Head of caudate nucleus (tissue), 42 donors: Measurements from ENCODE around the gene GAP43.

Experiments used
- DNase-seq, 42 donors: peaks; one replicate each; pipeline versions ENCODE4 v3.0.0 to v3.0.0-alpha.2; 2020 to 2021; ENCODE audit warnings: mixed read lengths in 7 of 42
- intact Hi-C: fragments of 100-400 bp; cut with DNase I; formaldehyde crosslinking; loops from one replicate; pipeline ENCODE4 v1.15.0; 2022

Gene GAP43

DNA sequence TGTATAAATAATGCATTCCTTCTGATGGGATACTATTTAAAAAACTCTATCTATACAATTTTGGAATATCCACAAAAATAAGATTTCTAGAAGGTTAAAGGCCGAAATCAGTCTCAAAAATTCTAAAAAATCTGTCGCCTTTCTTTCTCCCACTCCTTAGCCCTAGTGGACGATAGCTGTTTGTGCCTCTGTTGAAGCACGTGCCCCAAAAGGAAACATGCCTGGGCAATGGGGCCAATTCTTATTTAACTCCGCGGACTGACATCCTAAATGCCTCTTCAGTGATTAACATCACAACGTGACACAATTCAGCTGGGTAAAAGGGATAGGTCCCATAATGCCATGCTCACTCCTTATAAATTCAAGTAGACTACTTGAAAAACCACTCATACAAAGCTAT, 65.1 kb downstream of the GAP43 start:
- no peak for DNase-seq
- intact Hi-C loops, result no loop called here

DNA sequence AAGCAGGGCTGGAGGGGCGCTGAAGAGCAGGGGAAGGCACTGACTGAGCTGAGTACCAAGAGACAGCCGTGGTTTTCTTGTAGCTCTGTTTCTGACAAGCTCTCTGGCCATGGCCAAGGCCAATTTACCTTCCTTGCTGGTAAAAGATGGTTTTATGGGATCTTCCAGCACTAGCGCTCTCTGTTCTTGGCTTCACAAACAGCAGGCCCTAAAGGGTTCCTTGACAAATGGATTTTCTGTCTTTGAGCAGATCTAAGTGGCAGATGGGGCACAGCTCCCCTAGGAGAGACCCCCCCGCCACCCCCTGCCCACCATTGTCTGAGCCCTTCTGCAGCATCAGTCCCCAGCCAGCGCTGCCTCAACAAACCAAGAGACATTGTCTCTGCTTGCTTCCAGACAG, 66.6 kb downstream of the GAP43 start:
- intact Hi-C loops, result loop anchor here (5.0 kb wide), 2 partner anchors 92 to 473 kb away; no protein-coding TSS in a partner anchor
- DNase-seq, result no peak

DNA sequence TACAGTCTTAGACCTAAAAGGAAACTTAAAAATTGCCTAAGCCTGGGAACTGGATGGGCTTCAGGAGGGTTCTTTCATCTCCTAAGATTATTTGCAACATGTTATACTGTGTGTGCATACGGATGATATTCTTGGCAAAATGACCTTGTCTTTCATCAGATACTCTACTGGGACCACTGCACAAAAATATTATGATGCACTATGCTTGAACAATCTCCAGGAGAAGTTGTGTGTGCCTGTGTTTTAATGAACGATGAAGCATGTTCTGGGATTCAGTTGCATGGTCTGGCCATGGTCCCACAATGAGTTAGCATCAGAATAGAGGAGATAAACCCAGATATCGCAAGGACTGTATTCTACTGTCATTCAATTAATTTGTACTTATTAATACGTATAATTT, 68.7 kb downstream of the GAP43 start:
- intact Hi-C loops, result loop anchor here (5.0 kb wide), 2 partner anchors 90 to 475 kb away; no protein-coding TSS in a partner anchor
- DNase-seq, result no peak

DNA sequence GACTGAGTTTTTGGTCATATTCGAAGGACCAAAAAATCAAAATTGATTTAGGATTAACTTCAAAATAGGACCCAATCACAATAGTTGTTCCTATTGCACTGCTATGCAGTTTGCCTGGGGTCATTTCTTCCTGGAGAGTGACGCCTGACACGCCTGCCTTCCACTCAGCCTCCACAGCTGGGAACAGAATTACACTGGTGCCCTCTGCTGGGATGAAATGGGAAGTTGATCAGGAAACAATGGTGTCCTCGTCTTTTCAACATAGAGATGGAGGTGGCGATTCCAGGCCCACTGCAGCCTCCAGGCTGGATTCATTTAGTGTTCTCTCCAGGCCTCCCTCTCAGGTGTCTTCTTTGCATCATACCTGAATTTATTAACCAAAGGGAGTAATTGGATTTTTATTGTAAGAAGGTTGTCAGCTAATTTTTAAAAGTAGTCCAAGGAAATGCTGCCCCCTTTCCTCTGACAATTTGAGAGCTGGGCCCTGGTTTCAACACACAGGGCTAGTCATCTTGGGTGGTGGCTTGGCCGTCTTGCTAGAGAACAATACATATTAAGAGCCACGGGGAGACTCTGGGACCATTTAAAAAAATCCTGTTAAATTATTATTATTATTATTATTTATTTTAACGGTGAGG, 69.7 kb downstream of the GAP43 start:
- DNase-seq, result peak; percentile 38 to 92 (median 80)
- intact Hi-C loops, result loop anchor here (5.0 kb wide), 2 partner anchors 89 to 476 kb away; no protein-coding TSS in a partner anchor

DNA sequence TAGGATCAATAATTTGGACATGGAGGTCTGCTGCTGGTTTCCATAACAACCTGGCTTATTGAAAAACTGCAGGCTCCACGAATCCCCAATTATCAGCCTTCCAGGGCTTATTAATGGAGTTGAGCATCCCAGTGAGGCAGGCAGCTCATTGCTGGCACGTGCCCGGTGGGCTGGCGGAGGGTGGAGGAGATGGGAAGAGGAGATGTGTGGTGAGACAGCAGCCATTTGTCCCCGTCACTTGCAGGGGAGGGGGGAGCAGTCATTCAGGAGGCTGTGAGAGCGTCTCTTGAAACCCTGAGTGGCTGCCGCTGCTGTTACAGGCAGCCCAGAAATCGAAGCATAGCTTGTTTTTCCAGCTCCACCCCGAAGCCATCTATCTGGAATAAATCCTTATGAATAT, 70.6 kb downstream of the GAP43 start:
- intact Hi-C loops, result loop anchor here (5.0 kb wide), 2 partner anchors 88 to 477 kb away; no protein-coding TSS in a partner anchor
- peak; percentile 27 to 80 (median 58) for DNase-seq

DNA sequence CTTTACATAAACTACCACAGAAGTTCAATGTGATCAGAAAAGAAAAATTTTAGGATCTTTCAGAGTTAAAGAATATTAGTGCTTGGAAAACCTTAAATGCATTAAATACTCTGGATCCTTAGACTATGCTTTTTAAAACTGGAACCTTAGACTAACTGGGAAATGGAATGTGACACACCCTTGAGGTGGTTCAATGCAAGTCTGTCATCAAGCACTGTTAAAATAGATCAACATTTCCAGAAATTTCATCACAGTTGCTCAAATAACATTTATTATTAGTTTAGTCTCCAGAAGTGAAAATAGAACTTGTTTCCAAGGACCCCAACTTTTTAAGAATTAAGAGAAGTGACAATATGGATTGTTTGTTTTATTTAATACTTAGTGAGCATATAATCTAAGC, 71.8 kb downstream of the GAP43 start:
- intact Hi-C loops, result no loop called here
- no peak for DNase-seq

DNA sequence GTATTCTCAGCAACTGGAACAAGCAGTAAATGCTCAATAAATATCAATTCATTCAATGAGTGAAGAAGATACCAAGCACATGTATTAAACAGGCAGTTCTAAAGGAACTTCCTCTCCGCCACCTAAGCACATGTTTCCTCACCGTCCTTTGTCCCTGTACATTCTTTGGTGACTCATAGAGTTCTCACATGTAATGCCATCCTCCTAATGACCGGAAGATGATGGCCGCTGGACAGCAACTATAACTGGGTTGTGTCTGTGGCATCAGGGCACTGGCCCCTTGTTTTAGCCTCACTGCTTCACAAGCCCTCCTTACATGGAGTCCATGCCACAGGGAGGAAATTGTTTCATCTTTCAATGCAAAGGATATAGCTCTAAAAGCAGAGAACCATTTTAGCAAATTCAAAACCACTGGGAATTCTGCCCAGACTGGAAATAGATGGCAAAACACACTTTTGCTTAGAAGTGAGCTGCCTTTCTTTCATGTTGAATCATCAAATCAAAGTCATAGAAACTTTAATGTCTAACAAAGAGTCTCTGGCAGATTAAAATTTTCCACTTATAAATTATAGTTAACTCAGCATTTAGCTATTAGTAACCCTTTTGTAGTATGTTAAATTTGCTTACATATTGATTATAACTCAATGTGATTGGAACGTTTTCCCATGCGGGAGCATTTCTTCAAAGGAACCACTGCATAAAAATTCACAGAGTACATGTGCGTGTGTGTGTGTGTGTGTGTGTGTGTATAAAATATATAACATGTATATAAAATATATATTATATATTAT, 74.1 kb downstream of the GAP43 start:
- intact Hi-C loops, result no loop called here
- DNase-seq, result no peak

DNA sequence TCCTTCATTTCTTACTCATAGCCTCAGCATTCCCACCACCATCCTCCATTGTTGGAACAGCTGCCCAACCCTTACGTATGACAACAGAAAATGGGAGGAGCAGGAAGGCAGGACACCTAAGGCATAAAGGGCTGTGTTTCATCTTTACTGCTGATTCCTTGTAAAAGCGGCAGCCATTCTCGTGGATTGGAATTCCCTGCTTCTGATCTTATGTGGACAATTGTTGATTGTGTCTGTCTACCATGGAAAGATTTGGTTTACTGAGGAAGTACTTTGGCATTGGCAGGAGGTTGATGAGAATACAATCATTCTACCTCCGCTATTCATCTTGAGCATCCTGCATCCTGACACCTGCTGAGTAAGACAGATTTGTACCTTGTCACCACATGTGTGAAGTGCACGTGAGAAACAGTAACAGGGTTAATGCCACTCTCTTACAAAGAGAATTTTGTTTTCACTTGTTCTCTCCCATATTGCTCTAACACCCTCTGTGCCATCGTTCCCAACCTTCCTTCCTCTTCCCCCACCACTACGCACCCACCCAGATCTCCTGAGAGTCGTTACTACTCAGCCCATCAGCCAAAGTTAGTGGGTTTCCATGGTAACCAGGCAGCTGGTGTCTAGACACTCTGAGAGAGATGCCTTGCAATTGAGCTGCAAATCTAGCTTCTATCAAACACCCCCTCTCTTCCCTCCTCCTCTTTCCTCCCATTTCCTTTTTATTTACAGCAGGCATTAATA, 75.7 kb downstream of the GAP43 start:
- peak in 41 of 42 donors; percentile 14 to 89 (median 62) for DNase-seq
- intact Hi-C loops, result no loop called here

DNA sequence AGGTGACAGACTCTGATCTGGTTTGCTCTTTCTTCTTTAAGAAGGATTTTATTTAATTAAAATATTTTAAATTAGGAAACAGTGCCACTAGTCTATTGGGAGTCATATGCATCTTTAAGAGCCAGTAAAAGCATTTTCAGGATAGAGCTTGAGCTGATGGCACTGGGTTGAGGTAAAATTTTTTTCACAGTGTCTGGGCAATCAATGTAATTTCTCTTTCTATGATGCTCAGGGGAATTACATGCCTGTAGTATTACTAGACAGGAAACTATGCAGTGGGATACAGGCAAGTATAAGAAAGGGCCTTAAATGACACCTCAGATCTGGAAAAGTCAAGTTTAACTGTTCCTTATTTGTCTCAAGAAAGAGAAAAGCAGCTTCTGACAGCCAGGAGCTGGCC, 76.4 kb downstream of the GAP43 start:
- intact Hi-C loops, result no loop called here
- DNase-seq, result no peak

DNA sequence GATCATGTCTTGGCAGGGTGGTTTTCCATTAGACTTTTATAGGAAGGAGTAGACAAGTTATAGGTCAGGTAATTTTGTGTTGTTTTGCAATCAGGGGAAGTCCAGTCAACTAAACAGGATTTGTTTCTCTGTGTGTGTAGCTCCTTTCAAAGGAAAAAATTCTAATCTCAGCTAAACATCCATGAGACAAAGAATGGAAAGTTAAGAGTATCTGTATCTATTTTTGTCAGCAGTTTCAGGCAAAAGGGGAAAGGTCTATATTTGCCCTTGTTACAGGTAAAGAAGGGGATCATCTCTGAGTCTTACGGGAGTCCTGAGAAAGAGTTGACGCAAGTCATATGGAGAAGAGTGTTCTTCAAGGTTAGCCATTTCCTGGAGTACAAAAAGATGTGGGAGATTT, 79.3 kb downstream of the GAP43 start:
- DNase-seq, result no peak
- intact Hi-C loops, result no loop called here

DNA sequence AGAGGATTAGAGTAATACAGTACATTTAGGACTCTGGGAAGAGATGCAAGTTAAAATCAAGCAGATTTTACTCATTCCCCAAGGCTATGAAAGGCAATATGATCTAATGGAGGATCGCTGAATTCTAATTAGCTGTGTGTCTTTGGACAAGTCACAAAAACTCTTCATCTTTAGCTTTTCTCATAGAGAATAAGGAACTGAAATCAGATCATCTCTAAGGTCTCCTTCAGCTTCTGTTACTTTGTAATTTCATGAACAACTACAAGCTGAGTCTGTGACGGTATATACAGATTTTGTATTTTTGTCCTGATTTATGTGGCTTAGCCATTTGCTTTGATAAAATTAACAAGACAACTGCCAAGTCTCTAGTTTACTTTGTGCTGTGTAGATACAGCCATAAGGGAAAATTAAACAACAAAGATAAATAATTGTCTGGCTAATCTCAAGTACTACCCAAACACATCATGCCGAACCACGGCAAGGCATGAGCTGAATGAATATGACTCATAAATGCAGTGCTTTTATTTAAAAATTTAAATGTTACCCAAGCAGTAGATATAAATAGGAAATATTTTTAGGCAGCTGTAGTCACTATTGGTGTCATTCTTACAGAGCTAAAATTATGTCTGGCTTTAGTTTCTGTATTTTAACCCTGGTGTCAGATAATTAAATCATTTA, 81.5 kb downstream of the GAP43 start:
- intact Hi-C loops, result no loop called here
- DNase-seq, result peak in 2 of 42 donors; percentile 13 to 23

DNA sequence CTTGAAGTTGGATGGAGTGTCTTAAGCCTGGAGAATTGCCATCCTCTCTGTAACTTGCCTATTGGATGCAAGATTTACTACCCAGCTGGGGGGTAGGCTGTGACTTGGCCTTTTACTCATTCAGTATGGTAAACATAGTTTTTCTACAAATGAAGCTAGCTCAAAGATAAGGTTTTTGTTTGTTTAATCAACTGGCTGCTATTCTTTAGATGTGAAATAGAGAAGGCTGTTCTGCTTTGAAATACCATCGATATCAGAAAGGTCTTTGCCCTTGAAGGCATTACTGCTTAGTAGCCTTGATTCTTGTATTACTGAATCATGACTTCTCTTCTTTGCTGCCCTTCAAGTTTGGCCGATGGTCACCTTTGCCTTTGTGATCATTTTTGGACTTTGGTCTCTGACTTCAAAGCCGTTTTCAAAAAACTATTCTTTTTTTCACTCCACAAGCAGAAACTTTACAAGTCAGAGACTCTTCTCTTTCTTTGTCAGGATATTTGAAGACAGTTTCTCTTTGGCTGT, 83.1 kb downstream of the GAP43 start:
- no peak for DNase-seq
- intact Hi-C loops, result no loop called here

DNA sequence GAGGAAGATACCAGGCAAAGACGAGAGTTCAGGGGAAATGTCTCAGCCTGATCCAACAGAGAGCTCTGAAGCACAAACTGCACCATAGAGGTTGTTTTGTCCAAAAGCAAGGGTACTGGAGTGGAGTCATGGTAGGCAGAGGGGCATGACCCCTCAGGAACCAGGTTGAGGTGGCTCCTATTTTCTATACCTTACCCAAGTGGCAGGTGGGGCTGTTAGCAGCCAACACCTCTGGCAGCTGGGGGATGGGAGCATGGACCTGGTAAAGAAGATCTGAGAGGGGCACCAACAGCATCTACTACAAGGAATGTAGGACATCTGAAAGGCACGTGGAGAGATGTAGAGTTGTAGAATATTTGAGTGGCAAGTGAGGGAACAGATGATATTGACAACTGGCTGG, 85.2 kb downstream of the GAP43 start:
- intact Hi-C loops, result no loop called here
- no peak for DNase-seq

DNA sequence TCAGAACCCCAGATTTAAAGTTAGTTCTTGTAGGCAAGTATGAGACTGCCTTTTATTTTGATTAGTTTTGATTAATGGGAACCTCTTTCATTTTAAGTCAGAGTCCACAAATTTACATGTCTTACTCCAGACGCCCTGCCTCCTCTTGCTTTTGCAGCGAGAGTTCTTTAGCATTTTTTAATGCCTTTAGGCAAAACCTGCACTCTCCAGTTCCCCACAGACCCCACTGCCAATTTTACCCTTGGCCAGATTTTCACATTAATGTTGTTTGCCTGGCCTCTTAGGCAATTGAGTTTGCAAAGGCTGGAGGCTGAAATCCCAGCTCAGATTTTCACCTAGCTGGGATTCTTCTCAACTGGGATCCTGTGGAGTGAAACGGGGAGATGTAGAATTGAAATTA, 85.8 kb downstream of the GAP43 start:
- DNase-seq, result no peak
- intact Hi-C loops, result no loop called here

DNA sequence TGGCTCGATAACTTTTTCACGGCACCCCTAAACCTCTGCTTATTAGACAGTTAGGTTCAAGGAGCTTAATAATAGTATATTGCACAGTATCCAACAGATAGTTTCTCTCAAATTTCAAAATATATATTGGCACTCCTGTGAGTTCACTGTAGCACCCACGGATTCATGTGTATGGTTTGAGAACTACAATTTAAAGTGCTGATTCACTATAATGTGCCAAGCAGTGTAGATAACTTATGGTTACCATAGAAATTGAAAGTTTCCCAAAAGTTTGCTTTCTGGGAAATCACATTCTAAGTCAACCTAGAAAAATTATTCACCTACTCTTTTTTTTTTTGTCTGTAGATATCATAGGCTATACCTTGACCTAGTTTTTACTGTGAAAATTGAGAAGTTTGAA, 86.6 kb downstream of the GAP43 start:
- no peak for DNase-seq
- intact Hi-C loops, result no loop called here

DNA sequence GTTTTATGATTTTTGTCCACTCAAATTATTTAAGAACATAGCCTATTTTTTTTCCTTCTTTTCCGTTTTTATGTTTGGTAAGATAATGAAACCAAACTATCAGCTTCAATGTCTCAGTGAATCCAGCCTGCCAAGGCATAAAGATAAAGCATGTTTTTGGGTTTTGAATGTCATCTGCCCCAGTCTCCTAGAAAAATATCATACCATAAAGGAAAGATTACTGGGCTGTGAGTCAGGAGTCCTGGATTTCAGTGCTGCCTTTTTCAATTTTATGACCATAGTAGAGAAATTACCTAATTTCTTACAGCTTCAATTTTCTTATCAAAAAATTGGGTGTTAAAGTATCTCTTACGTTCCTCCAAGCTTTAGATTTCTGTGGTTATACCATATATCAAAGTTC, 87.5 kb downstream of the GAP43 start:
- DNase-seq, result no peak
- intact Hi-C loops, result no loop called here

DNA sequence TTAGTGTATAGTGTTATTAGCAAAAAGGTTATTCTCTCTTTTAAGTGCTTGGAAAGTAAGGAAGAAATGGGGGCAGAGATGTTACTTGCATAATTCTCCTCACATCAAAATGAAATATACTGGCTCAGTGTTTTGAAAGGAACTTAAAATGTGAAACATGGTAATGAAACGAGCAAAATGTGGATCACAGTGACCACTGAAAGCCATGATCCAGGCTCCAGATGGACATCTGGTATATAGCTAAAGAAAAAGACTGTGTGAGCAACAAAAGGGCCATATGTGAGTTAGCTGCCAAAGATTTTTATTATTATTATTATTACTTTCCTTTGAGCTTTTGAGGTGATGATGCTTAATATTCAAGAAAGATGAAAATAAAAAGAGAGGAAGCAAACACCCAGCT, 89.6 kb downstream of the GAP43 start:
- no peak for DNase-seq
- intact Hi-C loops, result no loop called here

DNA sequence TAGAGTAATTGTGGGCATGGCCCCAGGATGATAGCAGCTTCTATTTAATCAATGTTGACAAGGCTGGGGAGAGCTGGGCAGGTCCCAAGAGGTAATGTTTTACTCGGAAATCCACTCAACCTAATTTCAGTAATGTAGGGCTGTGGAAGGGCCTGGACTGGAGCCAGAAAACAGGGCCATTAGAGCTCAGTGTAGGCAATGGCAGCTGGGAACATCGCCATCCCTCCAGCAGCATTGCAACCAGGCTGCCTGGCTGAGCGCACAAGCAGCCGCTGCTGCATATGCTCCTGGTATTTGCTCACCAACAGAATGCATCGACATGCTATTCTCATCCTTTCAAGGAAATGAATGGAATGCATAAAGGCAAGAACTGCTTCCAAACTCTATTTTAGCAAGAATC, 90.0 kb downstream of the GAP43 start:
- intact Hi-C loops, result no loop called here
- peak in 34 of 42 donors; percentile 1 to 55 (median 26) for DNase-seq

DNA sequence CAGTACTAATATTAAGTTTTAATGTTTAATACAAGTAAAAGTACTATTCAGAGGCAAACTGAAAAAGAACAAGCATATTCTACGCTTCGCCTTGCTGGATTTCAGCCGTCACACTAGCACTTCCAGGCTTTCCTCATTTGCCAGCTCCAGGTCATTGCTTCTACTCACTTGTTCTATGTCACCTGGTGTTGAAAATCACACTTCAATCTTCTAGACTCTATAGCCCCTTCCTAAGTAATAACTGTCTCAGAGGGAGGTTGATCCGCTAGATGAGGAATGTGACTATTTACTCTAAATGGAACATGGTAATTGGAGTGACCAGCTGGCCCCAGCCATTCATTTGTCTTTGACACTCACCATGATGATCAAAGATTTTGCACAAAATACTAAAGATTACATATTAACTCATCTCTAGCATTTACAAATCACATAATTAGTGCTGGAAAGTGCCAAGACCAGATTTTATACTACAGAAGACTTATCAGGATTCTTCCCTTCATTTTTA, 92.0 kb downstream of the GAP43 start:
- intact Hi-C loops, result no loop called here
- DNase-seq, result no peak
